ENCODE measurements around the gene GFOD1. TPM values are rescaled to one million over a fixed set of nuclear protein-coding genes. Genes with fewer than 3 reads are reported as not detected.

Gene GFOD1
- total and polyA plus RNA-seq, 2 of the 4 experiments (the other 2 are of a cell fraction) = 1.8 to 3.4 TPM

GRCh38 chr6:13328076-13328874 lies 159.1 kb downstream of the GFOD1 start, which contains the start of gene TBC1D7:
TBC1D7 (minus strand) TSS chr6:13328537; CDS start chr6:13326898, 1,639 bp downstream.
- CTCF ChIA-PET = interaction anchor here (0.6 to 1.6 kb wide), 5 partner anchors 14 to 417 kb away, joined by 3 to 7 read pairs (median 3); no protein-coding TSS in a partner anchor
- no TSS peak for BruUV-seq (replicated peaks)
- no peak for TF ChIP-seq BHLHE40 (IDR thresholded peaks at IDR 0.05; ENCODE audit: low read depth, low read length)
- no peak for TF ChIP-seq MAFK (IDR thresholded peaks at IDR 0.05; ENCODE audit: low read depth, low read length)
- TF ChIP-seq POLR2A (IDR thresholded peaks at IDR 0.05; ENCODE audit: low read depth, low read length) = peak; percentile 73
- 0 out of 2 replicates have a peak, but pooled peaks have one; percentile 5 for TF ChIP-seq USF2 (IDR thresholded peaks at IDR 0.05; ENCODE audit: low read depth, low read length)
- no peak for TF ChIP-seq CHD1 (IDR thresholded peaks at IDR 0.05; ENCODE audit: low read depth, low read length)
- no peak for TF ChIP-seq CEBPB (IDR thresholded peaks at IDR 0.05; ENCODE audit: low read depth, low read length)
- TF ChIP-seq RFX5 (IDR thresholded peaks at IDR 0.05; ENCODE audit: low read depth, low read length) = no peak
- TF ChIP-seq RAD21 (IDR thresholded peaks at IDR 0.05; ENCODE audit: low read length) = no peak; the same call in 1 of the 2 replicates
- no peak for TF ChIP-seq NFE2L2 (IDR thresholded peaks at IDR 0.05; ENCODE audit: low read depth, low read length)
- no peak for TF ChIP-seq ELK1 (IDR thresholded peaks at IDR 0.05; ENCODE audit: borderline replicate concordance, low read depth, low read length)
- TF ChIP-seq CTCF (conservative IDR thresholded peaks at IDR 0.05; ENCODE audit: low read depth, low read length) = no peak; the same call in 1 of the 2 replicates
- 0 out of 2 replicates have a peak, but pooled peaks have one; percentile 12 for TF ChIP-seq MAZ (IDR thresholded peaks at IDR 0.05; ENCODE audit: borderline replicate concordance, low read depth, low read length)
- 0 out of 2 replicates have a peak, but pooled peaks have one; percentile 43 for TF ChIP-seq MXI1 (IDR thresholded peaks at IDR 0.05; ENCODE audit: borderline replicate concordance, low read depth, low read length)

More at GRCh38 chr6:13328076-13328874, 159.1 kb downstream of the GFOD1 start, which contains the start of gene TBC1D7:
- Histone ChIP-seq H2BK20ac (ENCODE audit: low read depth, low read length) (no peak within 1 kb of the TSS), H3K56ac (ENCODE audit: extremely low read depth, insufficient read depth, low read length) (peak within 1 kb of the TSS; percentile 81), H3K23ac (ENCODE audit: low read depth, low read length) (peak within 1 kb of the TSS; percentile 94), H4K5ac (ENCODE audit: low read depth, low read length) (peak within 1 kb of the TSS; percentile 96), H3K9ac (ENCODE audit: low read depth, low read length) (peak within 1 kb of the TSS; percentile 91), H3K9me3 (ENCODE audit: control insufficient read depth, insufficient read depth, low read length) (no peaks in the 10 kb centered on the region), H3K18ac (ENCODE audit: low read depth, low read length) (peak within 1 kb of the TSS; percentile 18; the same call in 1 of the 2 replicates), H4K8ac (ENCODE audit: low read depth in 2 of 2, low read length in 2 of 2) (peak within 1 kb of the TSS; percentile 97 to 98), H3K4ac (ENCODE audit: low read depth, low read length) (peak within 1 kb of the TSS; percentile 92), H3K79me1 (ENCODE audit: low read depth in 1 of 2, low read length in 2 of 2) (peaks cover 4 to 15% of the 10 kb centered on the region in 2 experiments), H4K91ac (ENCODE audit: insufficient read depth, low read depth, low read length) (peak within 1 kb of the TSS; percentile 90), H3K27ac (ENCODE audit: insufficient read depth, low read length) (peak within 1 kb of the TSS; percentile 82), H3K9me1 (ENCODE audit: insufficient read depth, low read length) (no peaks in the 10 kb centered on the region), H2AK5ac (ENCODE audit: low read depth, low read length) (peak within 1 kb of the TSS; percentile 48), H2BK15ac (ENCODE audit: low read depth, low read length) (peak within 1 kb of the TSS; percentile 80; the same call in 1 of the 3 replicates), H2BK5ac (ENCODE audit: low read depth, low read length, poor library complexity, severe bottlenecking) (peak within 1 kb of the TSS; percentile 78), H3K4me3 (ENCODE audit: insufficient read depth, low read depth, low read length) (peak within 1 kb of the TSS; percentile 87), H4K20me1 (ENCODE audit: insufficient read depth, low read length) (no peaks in the 10 kb centered on the region), H3K36me3 (ENCODE audit: control insufficient read depth, insufficient read depth, low read length) (peaks cover 4% of the 10 kb centered on the region), H3K4me1 (ENCODE audit: control insufficient read depth, insufficient read depth, low read length) (no peaks in the 10 kb centered on the region; the same call in none of the 2 replicates), H3K4me2 (ENCODE audit: low read depth, low read length) (peak within 1 kb of the TSS; percentile 92), H2AK9ac (replicated peaks; ENCODE audit: low read depth, low read length, poor library complexity) (peak within 1 kb of the TSS; percentile 76), H2AFZ (replicated peaks; ENCODE audit: low read length, poor library complexity) (peak within 1 kb of the TSS; percentile 98), H3K14ac (replicated peaks; ENCODE audit: low read depth, low read length) (peak within 1 kb of the TSS; percentile 96), H2BK120ac (ENCODE audit: low read depth, low read length) (peak within 1 kb of the TSS; percentile 72), H3K27me3 (ENCODE audit: control insufficient read depth, insufficient read depth, low read length) (no peaks in the 10 kb centered on the region)
- in situ Hi-C loops (cut with MboI; ENCODE audit: low sequenced_read_pairs) = no loop called here
- ATAC-seq (ENCODE audit: low read depth) (peak; percentile 97), DNase-seq (peak; percentile 88)
- POLR2A ChIA-PET (ENCODE audit: unreplicated experiment) = interaction anchor here (0.5 to 1.2 kb wide), 3 partner anchors 25 to 287 kb away, joined by 3 to 5 read pairs (median 4); partner anchors contain the start of genes NOL7 and SIRT5
- WGBS, 2 experiments (ENCODE audit: extremely low coverage in 2 of 2, insufficient read length in 1 of 2) = 0% methylated on average over 13 of the region's 63 CpGs; no CpG with 5 or more reads in 1 of the 2 experiments
- intact Hi-C loops (cut with micrococcal nuclease) = loop anchor here (1.0 kb wide), 2 partner anchors 25 to 133 kb away; no protein-coding TSS in a partner anchor
- dilution Hi-C loops (cut with HindIII; ENCODE audit: low sequenced_read_pairs, unreplicated experiment) = no loop called here
